ENCODE measurements around the gene KRT10.

- TF ChIP-seq, protein P1, sequence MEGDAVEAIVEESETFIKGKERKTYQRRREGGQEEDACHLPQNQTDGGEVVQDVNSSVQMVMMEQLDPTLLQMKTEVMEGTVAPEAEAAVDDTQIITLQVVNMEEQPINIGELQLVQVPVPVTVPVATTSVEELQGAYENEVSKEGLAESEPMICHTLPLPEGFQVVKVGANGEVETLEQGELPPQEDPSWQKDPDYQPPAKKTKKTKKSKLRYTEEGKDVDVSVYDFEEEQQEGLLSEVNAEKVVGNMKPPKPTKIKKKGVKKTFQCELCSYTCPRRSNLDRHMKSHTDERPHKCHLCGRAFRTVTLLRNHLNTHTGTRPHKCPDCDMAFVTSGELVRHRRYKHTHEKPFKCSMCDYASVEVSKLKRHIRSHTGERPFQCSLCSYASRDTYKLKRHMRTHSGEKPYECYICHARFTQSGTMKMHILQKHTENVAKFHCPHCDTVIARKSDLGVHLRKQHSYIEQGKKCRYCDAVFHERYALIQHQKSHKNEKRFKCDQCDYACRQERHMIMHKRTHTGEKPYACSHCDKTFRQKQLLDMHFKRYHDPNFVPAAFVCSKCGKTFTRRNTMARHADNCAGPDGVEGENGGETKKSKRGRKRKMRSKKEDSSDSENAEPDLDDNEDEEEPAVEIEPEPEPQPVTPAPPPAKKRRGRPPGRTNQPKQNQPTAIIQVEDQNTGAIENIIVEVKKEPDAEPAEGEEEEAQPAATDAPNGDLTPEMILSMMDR (IDR thresholded peaks at IDR 0.05) = peak; percentile 94
- no peak for TF ChIP-seq EZH2 (IDR thresholded peaks at IDR 0.05; ENCODE audit: borderline replicate concordance, insufficient read depth, low read depth, low read length, poor library complexity, severe bottlenecking)
These were observed 18.8 kb downstream of the KRT10 start for GRCh38 chr17:40803617-40804082.

Data from B cell (primary cell).